Activated T-cell treated with anti-CD3 and anti-CD28 coated beads for 24 hours (primary cell): ENCODE data around the gene CAMK2A.
A peak's percentile ranks its signal among the peaks of the same experiment; 100 is the strongest.
"Not testable (repeated sequence)": the region's sequence is repeated elsewhere in the genome, so short reads cannot be mapped to it uniquely, and the experiment has no call there.

Experiments
- DNase-seq: peaks from one replicate; pipeline ENCODE4 v3.0.0-alpha.2; 2020; ENCODE audit warnings: low read depth

CAMK2A gene

DNA sequence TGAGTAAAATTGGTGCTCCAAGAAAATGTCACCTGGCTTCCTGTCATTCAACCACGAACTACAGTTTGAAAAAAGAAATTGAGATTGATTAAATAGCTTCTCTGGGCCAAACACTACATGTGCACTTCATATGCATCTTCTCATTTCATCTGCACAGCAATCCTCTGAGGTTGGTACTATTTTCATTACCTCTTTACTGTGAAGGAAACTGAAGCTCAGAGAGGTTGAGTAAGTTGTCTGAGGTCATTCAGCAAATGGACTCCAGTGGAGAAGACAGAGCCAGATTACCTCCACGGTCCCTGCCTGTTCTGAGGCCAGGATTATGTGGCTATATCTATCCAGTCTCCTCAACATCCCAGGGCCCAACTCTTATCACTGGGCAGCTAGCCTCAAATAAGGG is 53.3 kb downstream of the CAMK2A start:
- no peak for DNase-seq

DNA sequence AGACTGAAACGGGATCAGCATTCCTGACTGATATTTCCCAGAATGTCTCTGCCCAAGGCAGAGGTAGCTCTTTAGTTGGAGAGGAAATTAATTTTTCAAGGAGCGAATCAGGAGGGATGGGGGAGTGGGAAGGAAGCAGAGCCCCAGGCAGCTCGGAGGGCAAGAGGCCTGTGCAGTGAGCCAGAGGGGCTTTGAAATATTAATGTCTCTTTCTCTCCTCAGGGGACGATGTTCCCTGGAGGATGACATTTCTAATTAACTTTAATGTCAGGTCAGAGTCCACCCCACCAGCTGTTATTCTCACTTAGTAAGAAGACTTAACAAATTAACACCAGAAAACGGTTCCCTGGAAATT is 54.1 kb downstream of the CAMK2A start:
- no peak for DNase-seq

GRCh38 chr5:150234576-150235499 is 54.7 kb downstream of the CAMK2A start:
- no peak for DNase-seq

- not testable (repeated sequence) for DNase-seq
Observed at GRCh38 chr5:150233706-150234105, 55.9 kb downstream of the CAMK2A start.

- no peak for DNase-seq
Observed at GRCh38 chr5:150230842-150231241, 58.7 kb downstream of the CAMK2A start.

GRCh38 chr5:150229571-150229970 is 60.0 kb downstream of the CAMK2A start:
- DNase-seq = no peak

GRCh38 chr5:150227606-150228273 is 61.8 kb downstream of the CAMK2A start:
- no peak for DNase-seq

DNA sequence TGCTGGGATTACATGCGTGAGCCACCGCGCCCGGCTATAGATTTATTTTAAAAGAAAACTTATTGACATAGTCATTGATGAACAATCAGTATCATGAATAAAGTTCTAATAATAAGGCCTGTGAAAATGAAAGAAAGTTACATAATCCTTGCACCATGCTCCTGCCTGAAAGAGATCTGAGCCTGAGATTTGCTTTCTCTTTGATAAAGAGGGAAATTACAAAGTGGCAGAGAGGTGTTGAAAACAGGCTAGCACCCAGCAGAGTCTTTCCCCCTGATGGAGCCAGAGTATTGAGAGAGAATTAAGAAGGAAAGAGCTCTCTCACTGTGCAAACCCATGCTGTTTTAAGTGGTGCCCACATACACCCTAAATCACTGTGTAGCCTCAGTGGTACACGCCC is 62.5 kb downstream of the CAMK2A start:
- no peak for DNase-seq

- DNase-seq = no peak
Observed at GRCh38 chr5:150224483-150225027, 65.0 kb downstream of the CAMK2A start.

GRCh38 chr5:150223474-150223873 is 66.1 kb downstream of the CAMK2A start:
- DNase-seq = no peak

GRCh38 chr5:150222906-150223305 is 66.7 kb downstream of the CAMK2A start:
- no peak for DNase-seq

- DNase-seq = no peak
Observed at GRCh38 chr5:150221471-150221870, 68.1 kb downstream of the CAMK2A start.

DNA sequence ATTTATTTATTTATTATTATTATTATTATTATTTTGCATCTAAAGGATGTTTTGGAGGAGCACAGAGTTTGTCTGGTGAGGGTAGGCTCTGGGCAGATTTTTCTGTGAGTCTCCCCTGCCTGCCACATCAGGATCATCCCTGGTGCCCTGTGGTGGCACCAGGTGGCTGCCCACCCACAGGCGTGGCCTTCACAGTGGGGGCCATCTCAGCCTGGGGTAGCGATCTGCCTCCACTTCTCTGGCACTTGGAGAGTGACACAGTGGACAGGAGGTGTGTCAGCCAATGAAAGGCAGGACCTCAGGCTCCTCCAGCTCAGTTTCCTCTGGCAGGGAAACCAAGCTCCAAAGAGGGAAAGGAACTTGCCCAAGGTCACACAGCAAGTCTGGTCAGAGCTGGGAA is 69.7 kb downstream of the CAMK2A start:
- DNase-seq = no peak

GRCh38 chr5:150219142-150219541 is 70.4 kb downstream of the CAMK2A start:
- no peak for DNase-seq

- DNase-seq = no peak
Observed at GRCh38 chr5:150218693-150219035, 70.9 kb downstream of the CAMK2A start.

GRCh38 chr5:150217873-150218692 is 71.5 kb downstream of the CAMK2A start:
- peak; percentile 71 for DNase-seq

GRCh38 chr5:150217038-150217437 is 72.5 kb downstream of the CAMK2A start:
- no peak for DNase-seq

DNA sequence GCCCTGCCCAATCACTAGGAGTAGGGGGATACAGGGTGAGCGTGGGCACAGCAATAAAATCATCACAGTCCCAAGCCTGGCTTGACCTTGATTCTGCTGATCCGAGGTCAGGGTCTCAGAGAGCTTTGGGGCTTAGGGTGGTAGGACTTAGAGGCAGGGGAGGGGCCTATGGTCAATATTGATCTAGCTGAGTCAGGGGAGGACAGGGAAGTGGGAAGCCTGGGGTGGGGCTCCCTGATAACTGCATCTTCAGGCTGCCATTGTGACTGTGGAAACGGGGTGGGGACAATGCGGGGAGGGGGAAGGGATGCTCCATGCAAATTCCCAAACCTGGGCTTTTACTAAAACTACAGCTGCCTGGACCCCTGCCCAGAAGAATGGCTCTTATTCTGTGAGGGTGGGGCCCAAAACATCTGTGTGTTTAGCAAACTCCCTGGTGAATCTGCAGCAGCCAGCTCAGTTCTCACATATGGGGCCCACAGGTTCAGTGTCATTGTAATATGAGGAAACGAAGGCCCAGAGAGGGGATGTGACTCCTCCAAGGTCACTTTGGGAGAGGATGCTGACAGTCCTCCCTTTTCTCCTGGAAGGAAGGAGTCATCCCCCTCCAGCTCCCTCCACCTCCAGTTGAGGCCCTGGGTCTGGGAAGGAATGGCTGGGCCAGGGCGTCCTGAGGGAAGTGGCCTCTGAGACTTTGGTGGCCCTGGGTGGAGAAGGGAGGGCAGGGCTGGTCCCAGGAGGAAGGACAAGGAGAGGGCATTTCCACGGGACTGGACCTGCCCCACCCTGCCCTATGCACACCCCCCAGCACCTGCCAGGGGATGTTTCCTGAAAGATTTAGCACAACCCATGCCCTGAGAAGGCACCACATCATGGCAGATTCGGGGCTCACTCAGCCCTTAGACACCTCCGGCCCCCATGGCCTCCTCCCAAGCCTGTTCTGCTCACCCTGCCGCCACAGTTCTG is 73.3 kb downstream of the CAMK2A start:
- DNase-seq = no peak

DNA sequence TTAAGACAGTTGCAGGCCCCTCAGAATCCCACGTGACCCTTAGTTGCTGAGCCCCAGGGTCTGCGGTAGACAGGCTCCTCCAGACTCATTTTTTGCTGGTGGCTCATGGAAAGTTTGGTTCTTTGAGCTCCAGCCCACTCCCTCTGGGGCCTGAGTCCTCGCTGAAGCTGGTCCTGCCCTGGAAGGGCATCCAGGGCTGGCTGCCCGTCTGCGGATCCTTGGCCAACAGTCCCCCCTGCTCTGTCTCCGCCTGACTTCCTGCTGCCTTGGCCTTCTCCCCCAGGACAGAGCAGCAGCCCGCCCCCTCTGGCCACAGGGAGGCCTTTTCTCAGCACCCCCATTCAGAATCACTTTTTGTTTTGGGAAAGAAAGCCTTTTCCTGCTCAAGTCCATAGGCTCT is 75.3 kb downstream of the CAMK2A start:
- DNase-seq = no peak

GRCh38 chr5:150213530-150213929 is 76.0 kb downstream of the CAMK2A start:
- DNase-seq = no peak
